GM18870 (cell line): ENCODE data around the gene NOS3.
"Not testable (repeated sequence)": the region's sequence is repeated elsewhere in the genome, so short reads cannot be mapped to it uniquely, and the experiment has no call there.

Experiments
- ATAC-seq: cut with Tn5 transposase; IDR thresholded peaks from one replicate; pipeline ENCODE4 v1.9.1; 2021; ENCODE audit warnings: moderate library complexity; ENCODE audit not compliant: unreplicated experiment

The NOS3 gene

DNA sequence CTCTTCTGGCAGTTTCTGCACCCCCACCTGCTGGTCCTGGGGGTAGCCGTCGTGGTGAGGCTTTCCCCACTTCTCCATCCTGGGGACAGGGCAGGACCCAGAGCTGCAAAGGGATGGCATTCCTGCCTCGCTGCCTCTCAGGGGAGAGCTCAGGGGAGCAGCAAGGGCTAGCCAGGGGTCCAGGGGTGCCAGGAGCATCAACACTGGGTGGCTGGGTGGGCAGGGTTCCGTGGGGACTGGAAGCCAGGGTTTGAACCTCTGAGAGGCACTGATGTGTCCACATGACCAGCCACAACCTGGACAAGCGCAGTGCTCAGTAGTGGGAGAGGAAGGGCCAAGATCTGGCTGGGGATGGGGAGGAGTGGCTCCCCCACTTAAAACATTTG is 43.0 kb downstream of the NOS3 start:
- ATAC-seq: no peak

DNA sequence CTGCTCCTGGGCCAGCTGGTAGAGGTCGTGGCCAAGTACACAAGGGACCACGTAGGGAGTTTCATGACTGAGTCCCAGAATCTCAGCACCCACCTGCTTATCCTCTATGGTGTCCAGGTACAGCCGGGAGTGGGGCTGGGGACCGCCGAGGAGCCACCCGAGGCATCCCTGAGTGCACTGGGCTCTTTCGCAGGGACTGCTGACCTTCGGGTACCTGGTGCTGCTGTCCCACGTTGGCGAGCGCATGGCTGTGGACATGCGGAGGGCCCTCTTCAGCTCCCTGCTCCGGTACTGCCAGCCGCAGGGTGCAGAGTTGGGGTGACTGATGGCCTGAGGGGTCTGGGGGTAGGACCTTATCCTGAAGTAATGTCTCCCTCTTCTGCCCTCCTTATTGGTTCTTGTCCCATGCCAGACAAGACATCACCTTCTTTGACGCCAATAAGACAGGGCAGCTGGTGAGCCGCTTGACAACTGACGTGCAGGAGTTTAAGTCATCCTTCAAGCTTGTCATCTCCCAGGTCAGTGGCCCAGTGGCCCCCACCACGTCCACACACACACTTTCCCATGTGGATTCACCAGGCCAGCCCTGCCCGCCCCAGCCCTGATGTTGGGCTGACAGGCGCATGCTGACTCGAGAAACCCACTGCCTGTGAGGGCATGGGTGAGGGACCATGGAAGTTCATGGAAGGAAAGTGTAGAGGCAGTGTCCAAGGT is 43.7 kb downstream of the NOS3 start:
- no peak for ATAC-seq

DNA sequence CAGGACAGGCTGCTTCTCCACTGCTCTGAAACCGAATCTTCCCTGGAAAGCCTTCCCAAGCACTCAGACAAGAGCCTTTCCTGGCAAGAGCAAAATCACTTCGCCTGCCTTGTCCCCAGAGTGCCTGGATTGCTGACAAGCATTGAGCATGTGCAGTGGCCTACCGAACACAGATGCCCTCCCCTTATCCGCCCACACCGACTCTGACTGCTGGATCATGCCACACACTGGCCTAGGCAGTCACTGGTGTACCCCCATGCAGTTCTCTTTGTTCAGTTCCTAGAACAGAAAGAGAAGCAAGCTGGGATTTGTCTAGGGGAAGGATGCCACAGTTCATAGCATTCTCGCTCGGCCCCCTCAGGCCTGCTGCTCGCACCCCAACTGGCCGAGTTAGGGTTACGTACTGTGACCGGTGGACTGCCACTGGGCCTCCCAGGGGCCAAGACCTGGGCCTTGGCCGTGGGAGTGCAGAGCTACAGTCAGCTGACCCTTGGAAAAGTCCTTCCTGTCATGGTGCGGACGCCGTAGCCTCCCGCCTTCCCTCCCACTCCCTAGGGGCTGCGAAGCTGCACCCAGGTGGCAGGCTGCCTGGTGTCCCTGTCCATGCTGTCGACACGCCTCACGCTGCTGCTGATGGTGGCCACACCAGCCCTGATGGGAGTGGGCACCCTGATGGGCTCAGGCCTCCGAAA is 44.4 kb downstream of the NOS3 start:
- no peak for ATAC-seq

DNA sequence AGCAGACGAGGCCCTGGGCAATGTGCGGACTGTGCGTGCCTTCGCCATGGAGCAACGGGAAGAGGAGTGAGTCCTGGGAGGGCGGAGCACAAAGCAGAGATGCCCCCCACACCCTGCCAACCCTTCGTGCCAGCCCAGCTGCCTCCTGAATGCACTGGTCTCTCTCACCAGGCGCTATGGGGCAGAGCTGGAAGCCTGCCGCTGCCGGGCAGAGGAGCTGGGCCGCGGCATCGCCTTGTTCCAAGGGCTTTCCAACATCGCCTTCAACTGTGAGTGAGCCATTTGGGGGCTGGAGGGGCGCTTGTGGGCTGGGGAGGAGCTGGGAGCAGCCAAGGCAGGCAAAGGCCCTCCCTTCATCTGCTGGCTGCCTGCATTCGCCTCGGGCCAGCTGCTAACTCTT is 45.1 kb downstream of the NOS3 start:
- no peak for ATAC-seq

DNA sequence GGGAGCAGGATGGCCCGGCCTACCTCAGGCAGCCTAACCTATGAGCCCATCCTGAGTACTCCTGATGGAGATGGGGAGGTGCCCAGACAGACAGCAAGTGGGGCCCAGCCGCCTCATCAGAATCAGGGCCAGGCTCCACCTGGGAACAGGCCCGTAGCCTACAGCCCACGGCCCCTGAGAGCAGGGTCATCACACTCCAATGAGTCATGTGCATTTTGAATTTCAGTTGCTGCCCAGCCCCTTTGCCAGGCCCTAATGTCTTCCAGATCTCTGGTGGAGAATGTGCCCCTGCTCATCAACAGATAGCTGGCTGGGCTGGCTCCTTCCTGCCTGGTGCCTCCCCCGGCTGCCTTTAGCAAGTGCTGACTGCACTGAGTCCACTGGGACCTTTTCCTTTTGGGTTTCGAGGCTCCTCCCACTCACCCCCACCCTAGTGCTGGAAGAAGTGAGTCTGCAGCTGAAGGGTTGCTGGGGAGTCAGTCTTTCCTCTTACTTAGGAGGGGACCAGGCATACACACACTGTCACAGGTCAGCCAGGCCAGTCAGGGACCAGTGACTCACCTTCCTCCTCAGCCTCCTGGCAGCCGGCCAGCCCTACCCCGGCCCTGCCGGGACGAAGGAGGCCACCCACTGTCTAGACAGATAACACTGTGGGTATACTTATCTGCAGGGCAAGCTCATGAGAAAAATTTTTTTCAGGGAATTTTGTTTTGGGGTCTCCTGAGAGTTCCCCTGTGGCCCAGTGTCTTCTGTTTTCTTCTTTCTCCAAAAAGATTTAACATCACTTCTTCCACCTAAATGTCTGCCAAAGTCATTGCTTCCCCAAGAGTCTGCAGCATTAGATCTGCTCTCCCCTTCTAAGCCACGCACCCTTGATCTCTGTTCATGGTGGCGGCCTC is 48.4 kb downstream of the NOS3 start:
- ATAC-seq: no peak

DNA sequence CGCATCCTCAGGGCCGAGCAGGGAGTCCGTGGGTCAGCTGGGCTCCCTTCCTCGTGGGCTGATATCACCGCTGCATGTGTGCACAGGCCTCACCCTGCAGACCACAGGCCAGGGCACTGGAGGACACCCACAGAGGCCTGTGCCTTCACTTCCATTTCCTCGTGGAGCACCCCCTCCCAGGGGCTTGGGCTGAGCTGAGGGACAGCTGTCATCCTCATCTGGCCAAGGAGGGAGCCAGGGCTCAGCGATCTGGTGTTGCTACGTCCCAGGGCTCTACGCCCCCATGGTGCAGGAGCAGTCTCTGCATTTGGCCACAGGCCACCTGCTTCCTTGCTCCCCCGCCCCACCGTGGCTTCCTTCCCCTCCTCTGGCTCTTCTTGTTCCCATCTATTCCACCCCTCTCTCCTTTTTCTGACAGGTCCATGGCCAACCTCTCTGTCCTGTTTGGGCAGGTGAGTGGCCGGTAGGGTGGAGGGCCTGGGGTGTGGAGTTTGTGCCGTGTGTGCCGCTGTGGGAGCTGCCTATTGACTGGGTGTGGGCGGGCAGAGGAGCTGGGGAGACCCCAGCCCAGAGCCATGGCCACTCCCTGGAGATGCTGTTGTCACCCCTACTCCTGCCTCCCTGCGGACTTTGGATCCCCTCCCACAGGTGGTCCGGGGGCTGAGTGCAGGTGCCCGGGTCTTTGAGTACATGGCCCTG is 49.2 kb downstream of the NOS3 start:
- ATAC-seq: no peak

DNA sequence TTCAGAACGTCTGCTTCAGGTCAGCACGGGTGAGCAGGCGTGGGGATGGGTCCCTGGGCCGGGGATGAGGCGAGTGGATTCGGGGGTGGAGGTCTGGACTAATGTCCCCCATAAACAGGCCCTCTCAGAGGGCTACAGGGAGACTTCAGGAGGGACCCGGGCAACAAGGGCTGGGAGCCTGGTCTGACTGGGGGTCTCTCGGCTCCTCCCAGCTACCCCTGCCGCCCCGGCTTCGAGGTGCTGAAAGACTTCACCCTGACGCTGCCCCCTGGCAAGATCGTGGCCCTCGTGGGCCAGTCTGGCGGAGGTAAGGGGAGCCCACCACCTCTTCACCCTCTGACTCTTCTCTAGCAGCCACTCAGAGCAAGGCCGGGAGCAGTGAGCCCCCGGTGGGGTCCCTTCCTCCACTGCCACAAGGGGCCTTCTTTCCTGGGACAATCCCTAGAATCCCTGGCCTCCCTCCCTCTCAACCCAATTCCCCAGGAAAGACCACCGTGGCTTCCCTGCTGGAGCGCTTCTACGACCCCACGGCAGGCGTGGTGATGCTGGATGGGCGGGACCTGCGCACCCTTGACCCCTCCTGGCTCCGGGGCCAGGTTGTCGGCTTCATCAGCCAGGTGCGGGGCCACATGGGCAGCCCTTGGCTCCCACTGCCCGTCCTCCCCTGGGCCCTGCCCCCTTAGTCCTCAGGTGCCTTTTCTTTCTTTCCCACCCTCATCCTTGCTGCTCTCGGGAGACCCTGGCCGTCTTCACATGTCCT is 50.0 kb downstream of the NOS3 start:
- no peak for ATAC-seq

DNA sequence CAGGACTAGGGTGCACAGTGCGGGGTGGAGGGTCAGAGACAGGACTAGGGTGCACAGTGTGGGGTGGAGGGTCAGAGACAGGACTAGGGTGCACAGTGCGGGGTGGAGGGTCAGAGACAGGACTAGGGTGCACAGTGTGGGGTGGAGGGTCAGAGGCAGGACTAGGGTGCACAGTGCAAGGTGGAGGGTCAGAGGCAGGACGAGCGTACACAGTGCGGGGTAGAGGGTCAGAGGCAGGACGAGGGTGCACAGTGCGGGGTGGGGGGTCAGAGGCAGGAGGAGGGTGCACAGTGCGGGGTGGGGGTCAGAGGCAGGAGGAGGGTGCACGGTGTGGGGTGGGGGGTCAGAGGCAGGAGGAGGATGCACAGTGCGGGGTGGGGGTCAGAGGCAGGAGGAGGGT is 52.6 kb downstream of the NOS3 start:
- ATAC-seq: not testable (repeated sequence)

DNA sequence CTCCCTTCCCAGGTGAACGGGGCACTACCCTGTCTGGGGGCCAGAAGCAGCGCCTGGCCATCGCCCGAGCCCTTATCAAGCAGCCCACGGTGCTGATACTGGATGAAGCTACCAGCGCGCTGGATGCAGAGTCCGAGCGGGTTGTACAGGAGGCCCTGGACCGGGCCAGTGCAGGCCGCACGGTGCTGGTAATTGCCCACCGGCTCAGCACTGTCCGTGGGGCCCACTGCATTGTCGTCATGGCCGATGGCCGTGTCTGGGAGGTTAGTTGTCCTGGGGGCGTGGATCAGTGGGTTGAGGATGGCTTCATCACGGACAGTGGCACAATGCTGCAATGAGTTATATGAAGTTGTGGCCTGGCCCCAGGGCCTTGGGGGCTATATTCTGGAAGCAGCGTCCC is 53.1 kb downstream of the NOS3 start:
- no peak for ATAC-seq

DNA sequence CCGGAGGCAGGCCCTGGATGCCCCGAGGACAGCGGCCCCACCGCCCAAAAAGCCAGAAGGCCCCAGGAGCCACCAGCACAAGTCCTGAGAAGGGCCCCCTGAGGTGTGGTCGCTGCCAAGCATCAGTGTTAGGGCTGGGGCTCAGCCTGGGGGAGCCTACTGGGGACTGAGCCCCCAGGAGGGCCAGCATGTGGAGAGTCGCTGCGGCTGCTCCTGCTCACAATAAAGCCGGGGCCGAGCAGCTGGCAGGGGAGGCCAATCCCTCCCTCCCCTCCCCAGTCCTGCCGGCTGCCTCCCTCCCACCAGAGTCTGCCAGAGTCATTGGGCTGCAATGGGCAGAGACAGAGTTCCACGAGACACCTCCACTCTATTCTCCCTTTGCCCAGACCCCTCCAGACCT is 54.4 kb downstream of the NOS3 start:
- no peak for ATAC-seq

DNA sequence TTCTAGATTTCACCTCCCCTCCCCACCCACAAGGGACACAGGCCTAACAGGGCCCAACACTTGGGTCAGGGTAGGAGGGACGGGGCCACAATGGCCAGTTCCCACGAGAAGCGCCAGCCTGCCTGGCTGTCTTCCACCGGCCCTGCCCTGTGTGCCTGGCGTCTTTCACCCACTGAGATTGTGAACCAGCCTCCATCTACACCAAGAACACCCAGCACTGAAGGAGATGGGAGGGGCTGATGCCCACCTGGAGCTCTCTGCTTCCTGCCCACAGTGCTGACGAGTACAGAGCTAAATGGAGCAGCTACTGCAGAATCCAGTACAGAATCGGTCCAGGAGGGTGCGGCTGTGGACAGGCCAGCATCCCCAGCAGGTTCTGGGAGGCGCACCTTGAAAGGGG is 55.1 kb downstream of the NOS3 start:
- no peak for ATAC-seq

DNA sequence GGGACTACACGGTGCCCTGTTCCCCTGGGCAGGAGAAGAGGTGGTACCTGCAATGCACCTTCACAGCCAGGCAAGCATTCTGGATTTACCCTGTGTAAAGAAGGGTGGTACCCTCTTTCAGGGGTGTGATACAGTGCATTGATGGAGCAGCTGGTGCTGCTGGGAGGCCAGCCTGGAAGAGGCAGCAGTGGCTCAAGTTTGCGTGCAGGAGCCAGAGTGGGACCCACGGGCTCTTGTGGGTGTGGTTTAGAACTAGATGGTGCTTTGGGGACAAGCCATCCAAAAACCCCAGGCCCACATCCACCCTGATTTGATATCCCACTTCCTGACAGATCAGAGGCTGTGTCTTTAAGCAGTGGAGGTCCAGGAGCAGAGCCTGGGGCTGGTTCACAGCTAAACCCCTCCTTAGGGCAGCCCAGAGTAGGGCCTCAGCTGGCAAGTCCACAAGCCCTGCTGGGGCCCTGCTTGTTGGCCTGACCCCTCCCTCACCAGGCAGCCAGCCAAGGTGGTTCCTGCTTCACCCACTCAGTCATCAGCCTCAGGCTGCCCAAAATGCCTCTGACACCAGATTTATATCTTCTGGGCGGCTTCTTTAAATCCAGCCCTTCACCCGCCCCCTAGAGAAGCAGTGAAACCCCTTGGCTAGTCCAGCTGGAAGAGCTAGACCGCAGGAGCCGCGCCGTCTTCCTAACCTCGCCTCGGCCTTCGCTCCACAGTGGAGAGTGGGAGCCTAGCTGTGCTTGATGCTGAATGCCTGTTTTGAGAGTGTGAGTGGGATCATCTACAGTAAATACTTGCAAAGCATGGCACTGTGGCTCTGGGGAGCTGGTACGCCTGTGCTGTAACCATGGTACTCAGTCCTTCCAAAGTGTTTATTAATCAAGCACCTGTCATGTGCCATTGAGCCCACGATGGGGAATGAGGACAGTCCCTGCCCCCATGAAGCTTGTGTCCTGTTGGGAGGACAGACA is 56.1 kb downstream of the NOS3 start:
- no peak for ATAC-seq

DNA sequence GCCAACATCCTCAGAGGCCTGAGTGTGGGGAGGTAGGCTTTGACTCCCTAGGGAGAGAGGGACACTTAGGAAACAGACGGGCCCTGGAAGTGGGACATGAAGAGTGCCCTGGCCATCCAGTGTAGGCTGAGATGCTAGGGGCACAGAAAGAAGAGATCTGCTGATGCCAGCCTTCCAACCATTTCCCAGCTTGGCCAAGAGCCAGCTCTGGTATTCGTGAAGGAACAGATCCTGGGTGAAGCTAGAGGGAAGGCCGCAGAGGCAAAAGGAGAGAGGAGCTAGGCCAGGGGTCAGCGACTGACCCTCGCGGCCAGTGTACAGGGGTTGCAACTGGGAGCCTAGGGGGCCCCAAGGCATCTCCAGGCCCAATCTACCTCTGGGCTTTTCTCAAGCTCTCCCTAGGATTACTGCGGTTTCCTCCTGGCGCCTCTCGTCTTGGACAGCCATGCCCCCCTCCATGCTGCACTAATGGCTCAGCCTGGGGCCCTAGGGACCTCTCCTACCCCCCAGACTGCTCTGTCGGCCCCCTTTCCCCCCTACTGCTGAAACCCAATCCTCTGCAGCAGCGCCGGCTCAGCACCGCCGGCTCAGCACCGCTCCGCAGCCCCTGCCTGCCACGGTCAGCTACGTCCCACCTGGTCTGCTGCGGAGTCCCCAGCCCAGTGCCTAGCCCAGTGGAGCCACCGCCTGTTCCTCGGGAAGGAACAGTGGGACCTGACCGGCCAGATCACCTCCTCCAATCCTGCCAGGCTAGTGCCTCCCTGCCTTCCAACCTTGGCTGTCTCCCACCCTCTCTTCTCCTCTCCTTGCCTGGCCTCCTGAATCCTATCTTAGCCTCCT is 57.4 kb downstream of the NOS3 start, which contains the start of gene ASIC3:
TSS of gene ASIC3 (plus strand) at position 556 of the 840 bp plus-strand sequence. CDS start 355 bp downstream, outside the sequence.
- ATAC-seq: no peak

DNA sequence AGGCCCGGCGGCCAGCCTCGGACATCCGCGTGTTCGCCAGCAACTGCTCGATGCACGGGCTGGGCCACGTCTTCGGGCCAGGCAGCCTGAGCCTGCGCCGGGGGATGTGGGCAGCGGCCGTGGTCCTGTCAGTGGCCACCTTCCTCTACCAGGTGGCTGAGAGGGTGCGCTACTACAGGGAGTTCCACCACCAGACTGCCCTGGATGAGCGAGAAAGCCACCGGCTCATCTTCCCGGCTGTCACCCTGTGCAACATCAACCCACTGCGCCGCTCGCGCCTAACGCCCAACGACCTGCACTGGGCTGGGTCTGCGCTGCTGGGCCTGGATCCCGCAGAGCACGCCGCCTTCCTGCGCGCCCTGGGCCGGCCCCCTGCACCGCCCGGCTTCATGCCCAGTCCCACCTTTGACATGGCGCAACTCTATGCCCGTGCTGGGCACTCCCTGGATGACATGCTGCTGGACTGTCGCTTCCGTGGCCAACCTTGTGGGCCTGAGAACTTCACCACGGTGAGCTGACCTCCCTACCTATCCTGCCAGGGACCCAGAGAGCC is 58.2 kb downstream of the NOS3 start:
- ATAC-seq: no peak

DNA sequence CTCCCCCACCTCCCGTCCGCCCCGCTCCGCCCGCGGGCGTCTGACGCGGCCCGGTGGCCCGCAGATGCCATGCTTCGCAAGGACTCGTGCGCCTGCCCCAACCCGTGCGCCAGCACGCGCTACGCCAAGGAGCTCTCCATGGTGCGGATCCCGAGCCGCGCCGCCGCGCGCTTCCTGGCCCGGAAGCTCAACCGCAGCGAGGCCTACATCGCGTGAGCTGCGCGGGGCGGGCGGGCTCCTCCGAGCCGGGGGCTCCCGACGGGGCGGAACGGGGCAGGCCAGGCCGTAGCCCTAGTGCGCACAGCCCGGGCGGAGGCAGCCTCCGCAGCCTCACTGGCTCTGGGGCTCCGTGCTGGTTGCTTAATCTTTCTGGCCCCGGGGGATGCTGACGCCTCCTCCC is 60.3 kb downstream of the NOS3 start:
- no peak for ATAC-seq

DNA sequence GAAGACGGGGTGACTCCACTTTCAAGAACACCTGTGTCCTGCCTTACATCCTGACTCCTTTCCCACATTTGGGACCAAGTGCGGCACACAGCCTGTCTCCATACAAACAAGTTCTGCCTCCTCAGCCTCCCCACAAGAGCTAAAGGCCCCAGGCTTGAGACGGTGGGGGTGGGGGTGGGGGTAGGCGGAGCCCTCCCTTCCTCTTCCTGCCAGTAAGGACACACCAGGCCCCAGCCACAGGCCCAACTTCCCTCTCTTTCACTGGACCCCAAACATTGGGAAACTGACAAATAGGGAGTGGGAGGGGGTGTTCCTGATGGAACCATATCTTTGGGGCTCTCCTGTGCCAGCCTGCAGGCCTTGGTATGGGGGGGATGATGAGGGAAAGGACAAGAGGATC is 62.3 kb downstream of the NOS3 start:
- ATAC-seq: no peak

DNA sequence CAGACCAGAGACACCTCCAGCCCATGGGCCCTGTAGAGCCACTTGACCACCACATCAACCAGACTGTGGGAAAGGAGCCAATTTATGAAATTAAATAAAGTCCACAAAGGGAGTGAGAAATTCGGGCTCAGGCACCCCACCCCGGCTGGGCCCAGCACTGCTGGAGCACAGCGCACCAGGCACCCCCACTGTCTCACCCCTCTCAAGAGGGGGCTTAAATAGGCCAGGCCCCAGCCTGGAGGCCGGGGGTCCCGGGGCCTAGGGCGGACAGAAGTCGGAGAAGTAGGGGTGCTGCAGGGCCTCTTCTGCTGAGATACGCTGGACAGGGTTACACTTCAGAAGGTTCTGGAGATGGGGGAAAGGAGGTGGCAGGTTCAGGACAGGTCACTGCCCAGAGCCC is 62.9 kb downstream of the NOS3 start:
- no peak for ATAC-seq

DNA sequence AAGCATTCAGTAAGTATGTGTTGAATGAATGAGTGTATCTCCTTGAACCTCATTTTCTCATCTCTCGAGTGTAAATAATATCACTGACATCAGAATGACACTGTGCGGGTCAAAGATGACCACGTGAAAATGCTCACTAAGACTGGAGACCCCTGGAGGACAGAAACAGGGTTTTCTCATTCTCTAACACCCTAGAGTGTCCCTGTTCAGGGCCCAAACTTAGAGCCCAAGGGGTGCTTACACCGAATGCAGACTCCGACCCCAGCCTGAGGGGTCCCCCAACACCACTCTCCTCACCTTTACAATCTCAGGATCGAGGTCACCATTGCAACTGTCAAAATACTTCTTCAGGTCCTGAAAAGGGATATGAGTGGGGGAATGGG is 65.5 kb downstream of the NOS3 start:
- no peak for ATAC-seq
